Stimulated activated CD8-positive, alpha-beta memory T cell treated with anti-CD3 and anti-CD28 coated beads, Interleukin-12 subunit alpha, Interleukin-12 subunit beta, amount 100 ng/mL, for 24 hours (primary cell): ENCODE data around the gene MT4.
A peak's percentile ranks its signal among the peaks of the same experiment; 100 is the strongest.

Experiments
- DNase-seq: peaks from one replicate; pipeline ENCODE4 v3.0.0-alpha.2; 2020; ENCODE audit errors: extremely low read depth

MT4 gene

GRCh38 chr16:56603589-56603988, 38.7 kb downstream of the MT4 start:
- DNase-seq = no peak

- no peak for DNase-seq
Observed at GRCh38 chr16:56604966-56605365, 40.1 kb downstream of the MT4 start.

- no peak for DNase-seq
Observed at GRCh38 chr16:56605475-56605874, 40.6 kb downstream of the MT4 start.

- DNase-seq = no peak
Observed at GRCh38 chr16:56606071-56606475, 41.2 kb downstream of the MT4 start.

GRCh38 chr16:56606476-56607108, 41.7 kb downstream of the MT4 start:
- DNase-seq = no peak

- DNase-seq = no peak
Observed at GRCh38 chr16:56607109-56607618, 42.3 kb downstream of the MT4 start.

GRCh38 chr16:56607675-56608042, 42.8 kb downstream of the MT4 start:
- DNase-seq = no peak

GRCh38 chr16:56608043-56608875, 43.4 kb downstream of the MT4 start, which contains the start of gene MT2A:
TSS of gene MT2A (plus strand) at chr16:56608584. CDS start at chr16:56608656, 72 bp downstream.
- DNase-seq = peak; percentile 83

- no peak for DNase-seq
Observed at GRCh38 chr16:56608876-56609462, 44.1 kb downstream of the MT4 start.

- no peak for DNase-seq
Observed at GRCh38 chr16:56609463-56609921, 44.6 kb downstream of the MT4 start.

- peak; percentile 55 for DNase-seq
Observed at GRCh38 chr16:56610017-56610608, 45.2 kb downstream of the MT4 start.

GRCh38 chr16:56610609-56611111, 45.8 kb downstream of the MT4 start:
- no peak for DNase-seq

GRCh38 chr16:56611281-56611833, 46.5 kb downstream of the MT4 start:
- no peak for DNase-seq

GRCh38 chr16:56613706-56614105, 48.8 kb downstream of the MT4 start:
- no peak for DNase-seq

GRCh38 chr16:56614549-56614991, 49.7 kb downstream of the MT4 start:
- no peak for DNase-seq

GRCh38 chr16:56615353-56615752, 50.5 kb downstream of the MT4 start:
- no peak for DNase-seq

GRCh38 chr16:56616608-56617211, 51.8 kb downstream of the MT4 start:
- no peak for DNase-seq

- no peak for DNase-seq
Observed at GRCh38 chr16:56617212-56618085, 52.6 kb downstream of the MT4 start.

- DNase-seq = no peak
Observed at GRCh38 chr16:56618138-56618537, 53.3 kb downstream of the MT4 start.
